ENCODE measurements around the gene SLC34A1.

Gene SLC34A1

GRCh38 chr5:177433658-177434217 is 49.5 kb downstream of the SLC34A1 start:
- Histone ChIP-seq H3K4me1 (ENCODE audit: control insufficient read depth, insufficient read depth, low read length) (peaks cover 12% of the 10 kb centered on the region), H3K27me3 (ENCODE audit: control insufficient read depth, insufficient read depth, low read length) (no peaks in the 10 kb centered on the region), H3K36me3 (ENCODE audit: insufficient read depth, low read length) (peaks cover 66% of the 10 kb centered on the region), H3K9ac (ENCODE audit: low read depth, low read length) (no peak overlapping the region), H3K9me3 (replicated peaks; ENCODE audit: low read length) (no peaks in the 10 kb centered on the region), H3K4me2 (ENCODE audit: low read length) (no peak overlapping the region), H3K4me3 (ENCODE audit: low read length) (no peak overlapping the region)

- H3K36me3 ChIP-seq (ENCODE audit: insufficient read depth, low read length) = peaks cover 68% of the 10 kb centered on the region
- no peaks in the 10 kb centered on the region for H3K27me3 ChIP-seq (ENCODE audit: control insufficient read depth, insufficient read depth, low read length)
- peaks cover 12% of the 10 kb centered on the region for H3K4me1 ChIP-seq (ENCODE audit: control insufficient read depth, insufficient read depth, low read length)
- H3K4me2 ChIP-seq (ENCODE audit: low read length) = no peak overlapping the region
- no peaks in the 10 kb centered on the region for H3K9me3 ChIP-seq (replicated peaks; ENCODE audit: low read length)
- no peak overlapping the region for H3K4me3 ChIP-seq (ENCODE audit: low read length)
- H3K9ac ChIP-seq (ENCODE audit: low read depth, low read length) = no peak overlapping the region
These were observed 50.2 kb downstream of the SLC34A1 start for GRCh38 chr5:177434437-177434836.

GRCh38 chr5:177434942-177435738 is 50.9 kb downstream of the SLC34A1 start:
- peaks cover 12% of the 10 kb centered on the region for H3K4me1 ChIP-seq (ENCODE audit: control insufficient read depth, insufficient read depth, low read length)
- H3K36me3 ChIP-seq (ENCODE audit: insufficient read depth, low read length) = peaks cover 68% of the 10 kb centered on the region
- no peaks in the 10 kb centered on the region for H3K27me3 ChIP-seq (ENCODE audit: control insufficient read depth, insufficient read depth, low read length)

GRCh38 chr5:177435847-177436536 is 51.8 kb downstream of the SLC34A1 start:
- Histone ChIP-seq H3K4me2 (ENCODE audit: low read length) (no peak overlapping the region), H3K27me3 (ENCODE audit: control insufficient read depth, insufficient read depth, low read length) (no peaks in the 10 kb centered on the region), H3K9me3 (replicated peaks; ENCODE audit: low read length) (no peaks in the 10 kb centered on the region), H3K4me3 (ENCODE audit: low read length) (no peak overlapping the region), H3K9ac (ENCODE audit: low read depth, low read length) (no peak overlapping the region), H3K36me3 (ENCODE audit: insufficient read depth, low read length) (peaks cover 62% of the 10 kb centered on the region), H3K4me1 (ENCODE audit: control insufficient read depth, insufficient read depth, low read length) (peaks cover 12% of the 10 kb centered on the region)

More at GRCh38 chr5:177434942-177435738, 50.9 kb downstream of the SLC34A1 start:
- no peak overlapping the region for H3K4me2 ChIP-seq (ENCODE audit: low read length)
- no peak overlapping the region for H3K4me3 ChIP-seq (ENCODE audit: low read length)
- H3K9ac ChIP-seq (ENCODE audit: low read depth, low read length) = no peak overlapping the region
- no peaks in the 10 kb centered on the region for H3K9me3 ChIP-seq (replicated peaks; ENCODE audit: low read length)

GRCh38 chr5:177437623-177438022 is 53.4 kb downstream of the SLC34A1 start:
- Histone ChIP-seq H3K36me3 (ENCODE audit: insufficient read depth, low read length) (peaks cover 57% of the 10 kb centered on the region), H3K27me3 (ENCODE audit: control insufficient read depth, insufficient read depth, low read length) (no peaks in the 10 kb centered on the region), H3K9me3 (replicated peaks; ENCODE audit: low read length) (no peaks in the 10 kb centered on the region), H3K9ac (ENCODE audit: low read depth, low read length) (no peak overlapping the region), H3K4me3 (ENCODE audit: low read length) (no peak overlapping the region), H3K4me2 (ENCODE audit: low read length) (no peak overlapping the region), H3K4me1 (ENCODE audit: control insufficient read depth, insufficient read depth, low read length) (no peaks in the 10 kb centered on the region)

- Histone ChIP-seq H3K9ac (ENCODE audit: low read depth, low read length) (no peak overlapping the region), H3K9me3 (replicated peaks; ENCODE audit: low read length) (no peaks in the 10 kb centered on the region), H3K36me3 (ENCODE audit: insufficient read depth, low read length) (peaks cover 51% of the 10 kb centered on the region), H3K4me1 (ENCODE audit: control insufficient read depth, insufficient read depth, low read length) (no peaks in the 10 kb centered on the region), H3K4me2 (ENCODE audit: low read length) (no peak overlapping the region), H3K4me3 (ENCODE audit: low read length) (no peak overlapping the region), H3K27me3 (ENCODE audit: control insufficient read depth, insufficient read depth, low read length) (no peaks in the 10 kb centered on the region)
These were observed 54.2 kb downstream of the SLC34A1 start for GRCh38 chr5:177438468-177438867.

- H3K4me2 ChIP-seq (ENCODE audit: low read length) = no peak overlapping the region
- H3K9me3 ChIP-seq (replicated peaks; ENCODE audit: low read length) = no peaks in the 10 kb centered on the region
- no peaks in the 10 kb centered on the region for H3K27me3 ChIP-seq (ENCODE audit: control insufficient read depth, insufficient read depth, low read length)
- no peaks in the 10 kb centered on the region for H3K4me1 ChIP-seq (ENCODE audit: control insufficient read depth, insufficient read depth, low read length)
- peaks cover 40% of the 10 kb centered on the region for H3K36me3 ChIP-seq (ENCODE audit: insufficient read depth, low read length)
- no peak overlapping the region for H3K4me3 ChIP-seq (ENCODE audit: low read length)
- H3K9ac ChIP-seq (ENCODE audit: low read depth, low read length) = no peak overlapping the region
These were observed 55.4 kb downstream of the SLC34A1 start for GRCh38 chr5:177439518-177440053.

- Histone ChIP-seq H3K9me3 (replicated peaks; ENCODE audit: low read length) (no peaks in the 10 kb centered on the region), H3K9ac (ENCODE audit: low read depth, low read length) (no peak overlapping the region), H3K36me3 (ENCODE audit: insufficient read depth, low read length) (peaks cover 32% of the 10 kb centered on the region), H3K4me3 (ENCODE audit: low read length) (no peak overlapping the region), H3K27me3 (ENCODE audit: control insufficient read depth, insufficient read depth, low read length) (no peaks in the 10 kb centered on the region), H3K4me1 (ENCODE audit: control insufficient read depth, insufficient read depth, low read length) (no peaks in the 10 kb centered on the region), H3K4me2 (ENCODE audit: low read length) (no peak overlapping the region)
These were observed 56.2 kb downstream of the SLC34A1 start for GRCh38 chr5:177440211-177440989.

- no peak overlapping the region for H3K4me2 ChIP-seq (ENCODE audit: low read length)
- peaks cover 4% of the 10 kb centered on the region for H3K4me1 ChIP-seq (ENCODE audit: control insufficient read depth, insufficient read depth, low read length)
- H3K4me3 ChIP-seq (ENCODE audit: low read length) = no peak overlapping the region
- H3K9ac ChIP-seq (ENCODE audit: low read depth, low read length) = no peak overlapping the region
- H3K36me3 ChIP-seq (ENCODE audit: insufficient read depth, low read length) = peaks cover 26% of the 10 kb centered on the region
- H3K27me3 ChIP-seq (ENCODE audit: control insufficient read depth, insufficient read depth, low read length) = no peaks in the 10 kb centered on the region
- no peaks in the 10 kb centered on the region for H3K9me3 ChIP-seq (replicated peaks; ENCODE audit: low read length)
These were observed 57.0 kb downstream of the SLC34A1 start for GRCh38 chr5:177440990-177441780.

- Histone ChIP-seq H3K4me2 (ENCODE audit: low read length) (no peak overlapping the region), H3K4me1 (ENCODE audit: control insufficient read depth, insufficient read depth, low read length) (peaks cover 6% of the 10 kb centered on the region), H3K36me3 (ENCODE audit: insufficient read depth, low read length) (peaks cover 20% of the 10 kb centered on the region), H3K4me3 (ENCODE audit: low read length) (no peak overlapping the region), H3K9ac (ENCODE audit: low read depth, low read length) (no peak overlapping the region), H3K27me3 (ENCODE audit: control insufficient read depth, insufficient read depth, low read length) (no peaks in the 10 kb centered on the region), H3K9me3 (replicated peaks; ENCODE audit: low read length) (no peaks in the 10 kb centered on the region)
These were observed 58.0 kb downstream of the SLC34A1 start for GRCh38 chr5:177442066-177442826.
